ENCODE results near the gene SMIM41.

The SMIM41 gene

GRCh38 chr12:52063082-52063924 lies 16.2 kb upstream of the SMIM41 start:
- no peak for DNase-seq (ENCODE audit: low read depth in 1 of 2, low spot score in 1 of 2)

- DNase-seq (ENCODE audit: low read depth in 1 of 2, low spot score in 1 of 2), result no peak
Observed at GRCh38 chr12:52063981-52064649, 15.4 kb upstream of the SMIM41 start.

- DNase-seq (ENCODE audit: low read depth in 1 of 2, low spot score in 1 of 2), result no peak
Observed at GRCh38 chr12:52066346-52067080, 13.0 kb upstream of the SMIM41 start.

DNA sequence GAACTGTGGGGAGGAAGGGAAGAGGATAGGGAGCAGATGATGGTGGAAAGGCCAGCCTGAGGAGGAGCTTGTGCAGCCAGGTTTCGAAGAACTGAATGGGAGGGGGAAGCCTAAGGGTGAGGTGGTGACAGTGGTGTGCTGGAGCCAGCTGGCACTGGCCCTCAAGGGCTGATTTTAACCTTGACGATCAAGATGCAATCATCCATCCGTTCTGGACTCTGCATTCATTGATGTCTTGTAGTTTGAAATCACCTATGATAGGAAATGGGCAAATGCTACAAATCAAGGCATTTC lies 12.5 kb upstream of the SMIM41 start:
- DNase-seq (ENCODE audit: low read depth in 1 of 2, low spot score in 1 of 2), result no peak

DNA sequence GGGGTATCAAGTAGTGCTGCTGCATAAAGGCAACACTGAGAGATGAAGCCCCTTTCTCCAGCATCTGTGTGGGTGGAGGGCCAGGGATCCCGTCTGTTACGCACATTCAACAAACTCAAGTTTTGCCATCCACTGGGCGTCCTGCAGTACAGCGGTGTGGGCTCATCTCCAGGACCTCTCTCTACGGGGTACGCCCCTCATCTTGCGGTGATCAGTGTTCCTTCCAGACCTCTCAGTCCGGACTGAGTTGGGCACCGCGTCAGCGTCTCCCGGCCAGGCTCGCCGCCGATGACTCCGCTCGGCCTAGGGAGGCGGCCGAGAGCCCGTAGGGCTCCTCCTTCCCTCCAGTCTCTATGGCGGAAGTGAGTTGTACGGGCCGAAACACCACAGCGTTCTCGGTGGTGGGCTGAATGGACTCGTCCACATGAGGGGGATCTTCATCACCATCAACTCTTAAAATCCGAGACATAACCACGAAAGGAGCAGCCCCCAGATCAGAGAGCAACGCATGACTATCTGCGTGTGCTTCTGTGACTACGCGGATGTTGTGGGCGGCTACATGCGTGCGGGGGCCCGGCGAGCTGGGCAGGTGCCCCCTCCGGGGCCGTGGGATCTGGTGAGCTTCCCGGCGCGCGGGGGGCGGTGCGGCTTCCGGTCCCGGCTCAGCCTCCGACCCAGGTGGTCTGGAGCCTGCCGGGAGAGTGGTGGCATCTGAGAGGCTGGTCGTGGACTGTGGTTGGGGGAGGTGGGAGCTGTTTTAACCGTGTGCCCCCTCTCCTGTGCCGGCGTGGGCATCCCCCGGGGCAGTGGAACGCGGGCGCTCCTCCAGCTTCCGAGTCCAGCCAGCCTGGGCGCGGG lies 9.9 kb upstream of the SMIM41 start, which contains the start of gene ATG101:
Gene ATG101 (plus strand): TSS at position 652 of the 858 bp plus-strand sequence. CDS start 3,673 bp downstream, outside the sequence.
- DNase-seq (ENCODE audit: low read depth in 1 of 2, low spot score in 1 of 2), result peak; percentile 70 to 72

DNA sequence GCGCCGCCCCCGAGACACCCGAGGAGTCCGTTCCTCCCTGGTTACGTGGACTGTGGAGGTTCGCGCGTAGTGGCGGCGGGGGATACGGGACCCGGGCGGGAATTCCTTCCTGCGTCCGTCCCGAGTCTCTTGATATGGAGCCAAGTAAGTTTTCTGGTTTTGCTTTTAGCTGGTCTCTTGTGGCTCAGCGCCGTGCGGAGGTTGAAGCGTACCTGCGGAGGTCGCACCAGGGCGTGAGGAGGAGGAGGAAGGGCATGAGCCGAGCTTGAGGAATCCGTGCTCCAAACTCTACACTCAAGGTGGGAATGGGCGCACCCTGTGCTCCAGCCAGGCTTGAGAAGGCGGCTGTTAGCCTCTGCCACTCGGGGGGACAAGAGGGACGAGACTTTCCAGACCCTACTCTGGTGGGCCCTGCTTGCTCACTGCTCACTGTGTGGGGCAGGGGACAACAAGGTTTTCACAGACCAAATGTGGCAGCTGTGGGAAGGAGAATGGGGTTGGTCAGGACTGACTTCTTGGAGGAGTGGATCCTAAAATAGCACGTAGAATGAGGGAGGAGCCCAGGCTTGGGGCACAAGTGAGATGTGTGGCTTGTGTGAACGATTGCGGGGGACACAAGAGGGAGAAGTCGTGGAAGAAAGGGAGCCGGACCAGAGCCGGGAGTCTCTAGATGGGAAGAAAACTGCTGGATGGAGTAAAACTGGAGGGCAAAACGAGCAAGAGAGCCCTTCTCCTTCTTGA lies 9.1 kb upstream of the SMIM41 start:
- no peak for DNase-seq (ENCODE audit: low read depth in 1 of 2, low spot score in 1 of 2)

DNA sequence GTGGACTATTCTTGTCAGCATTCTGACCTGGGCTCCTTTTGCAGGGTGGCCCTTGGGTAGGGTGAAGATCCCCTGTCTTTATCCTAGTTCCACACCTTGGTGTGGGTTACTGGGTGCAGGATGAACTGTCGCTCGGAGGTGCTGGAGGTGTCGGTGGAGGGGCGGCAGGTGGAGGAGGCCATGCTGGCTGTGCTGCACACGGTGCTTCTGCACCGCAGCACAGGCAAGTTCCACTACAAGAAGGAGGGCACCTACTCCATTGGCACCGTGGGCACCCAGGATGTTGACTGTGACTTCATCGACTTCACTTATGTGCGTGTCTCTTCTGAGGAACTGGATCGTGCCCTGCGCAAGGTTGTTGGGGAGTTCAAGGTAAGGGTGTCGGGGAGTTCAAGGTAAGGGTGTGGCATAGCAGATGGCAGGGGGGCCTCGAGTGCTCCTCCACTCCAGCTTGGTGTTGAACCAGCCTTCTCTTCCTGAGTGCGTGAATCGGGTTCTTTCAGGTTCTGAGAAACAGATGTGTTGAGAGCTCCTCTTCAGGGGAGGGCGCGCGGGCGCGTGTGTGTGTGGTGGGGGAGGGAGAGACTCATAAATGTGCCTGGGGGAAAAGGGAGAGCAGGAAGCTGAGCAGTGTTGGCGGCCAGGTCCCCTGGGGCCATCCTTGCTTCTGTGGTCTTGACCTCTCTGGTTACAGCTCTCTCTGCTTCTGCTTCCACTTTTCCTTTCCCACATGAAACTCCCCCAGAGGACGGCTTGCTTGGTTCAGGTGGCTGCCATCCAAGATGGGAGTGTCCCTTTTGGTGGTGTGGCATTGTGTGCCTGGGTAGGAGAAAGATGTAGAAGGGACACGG lies 5.7 kb upstream of the SMIM41 start:
- DNase-seq (ENCODE audit: low read depth in 1 of 2, low spot score in 1 of 2), result no peak

DNA sequence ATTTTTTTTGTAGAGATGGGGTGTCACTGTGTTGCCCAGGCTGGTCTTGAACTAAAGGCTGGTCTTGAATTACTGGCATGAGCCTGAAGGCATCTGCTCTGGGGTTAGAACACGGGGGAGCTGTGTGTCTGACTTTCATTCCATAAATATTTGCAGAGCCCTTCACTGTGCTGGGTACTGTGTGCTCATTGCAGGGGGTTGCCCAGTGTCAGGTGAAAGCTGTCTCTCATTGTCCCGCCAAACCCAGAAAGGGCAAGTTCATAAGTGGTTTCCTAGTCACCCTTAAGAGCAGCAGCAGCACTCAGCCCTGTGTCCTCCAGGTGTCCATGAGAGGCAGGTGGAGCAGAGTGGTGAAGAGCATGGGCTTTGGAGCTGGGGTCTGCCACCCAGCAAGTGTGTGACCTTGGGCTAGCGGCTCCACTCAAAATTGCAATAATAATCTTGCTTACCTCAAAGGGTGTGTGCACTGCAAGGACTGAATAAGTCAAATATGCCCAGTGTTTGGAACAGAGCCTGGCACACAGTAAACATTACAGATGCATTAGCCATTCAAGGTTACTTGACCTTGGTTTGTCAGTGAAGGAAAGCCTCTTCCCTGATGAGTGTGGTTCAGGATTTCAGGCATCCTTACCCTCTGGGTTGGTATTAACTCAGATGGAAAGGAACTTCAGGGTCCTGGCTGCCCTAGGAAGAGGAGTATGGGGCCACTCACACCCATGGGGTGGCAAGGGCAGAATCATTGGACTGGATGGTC lies 4.4 kb upstream of the SMIM41 start:
- no peak for DNase-seq (ENCODE audit: low read depth in 1 of 2, low spot score in 1 of 2)

GRCh38 chr12:52076811-52077210 lies 2.7 kb upstream of the SMIM41 start:
- no peak for DNase-seq (ENCODE audit: low read depth in 1 of 2, low spot score in 1 of 2)

GRCh38 chr12:52078276-52078675 lies 1.2 kb upstream of the SMIM41 start:
- no peak for DNase-seq (ENCODE audit: low read depth in 1 of 2, low spot score in 1 of 2)

DNA sequence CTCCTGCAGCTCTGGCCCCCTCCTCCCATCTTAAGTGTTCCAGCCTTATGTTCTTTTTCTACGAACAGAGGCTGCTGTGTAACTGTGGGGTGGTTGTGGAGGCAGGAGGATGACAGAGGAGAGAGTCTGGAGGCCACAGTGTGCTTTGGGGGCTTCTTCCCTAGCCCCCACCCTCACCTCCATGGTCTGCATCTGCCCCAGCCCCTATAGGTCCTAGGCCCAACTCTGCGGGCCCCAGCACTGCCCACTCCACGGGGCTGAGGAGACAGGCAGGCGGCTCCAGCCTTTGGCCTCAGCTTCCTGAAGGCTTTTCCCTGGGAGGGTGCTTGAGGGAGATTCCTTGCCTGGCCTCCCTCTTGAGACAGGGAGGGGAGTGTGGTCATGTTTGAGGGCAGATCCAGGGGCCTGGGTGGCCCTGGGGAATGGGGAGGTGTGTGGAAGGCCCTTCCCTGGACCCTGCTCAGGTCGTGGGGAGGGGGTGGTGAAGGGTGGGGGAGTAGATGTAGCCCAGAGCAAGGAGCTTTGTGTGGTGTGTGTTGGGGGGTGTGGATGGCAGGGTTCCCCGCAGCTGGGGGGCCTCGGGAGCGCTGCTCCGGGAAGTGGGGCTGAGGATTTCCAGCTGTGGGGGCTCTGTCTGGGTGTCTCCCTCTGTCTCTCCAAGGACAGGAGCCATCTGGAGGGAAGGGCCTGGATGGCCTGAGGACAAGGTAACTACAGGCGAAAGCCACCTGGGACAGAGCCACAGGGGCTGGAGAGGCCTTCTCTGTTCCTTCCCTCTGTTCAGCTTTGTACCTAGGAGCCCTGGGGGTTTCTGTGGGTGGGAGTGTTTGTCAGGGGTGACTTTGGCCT lies 1.1 kb downstream of the SMIM41 start:
- no peak for DNase-seq (ENCODE audit: low read depth in 1 of 2, low spot score in 1 of 2)

DNA sequence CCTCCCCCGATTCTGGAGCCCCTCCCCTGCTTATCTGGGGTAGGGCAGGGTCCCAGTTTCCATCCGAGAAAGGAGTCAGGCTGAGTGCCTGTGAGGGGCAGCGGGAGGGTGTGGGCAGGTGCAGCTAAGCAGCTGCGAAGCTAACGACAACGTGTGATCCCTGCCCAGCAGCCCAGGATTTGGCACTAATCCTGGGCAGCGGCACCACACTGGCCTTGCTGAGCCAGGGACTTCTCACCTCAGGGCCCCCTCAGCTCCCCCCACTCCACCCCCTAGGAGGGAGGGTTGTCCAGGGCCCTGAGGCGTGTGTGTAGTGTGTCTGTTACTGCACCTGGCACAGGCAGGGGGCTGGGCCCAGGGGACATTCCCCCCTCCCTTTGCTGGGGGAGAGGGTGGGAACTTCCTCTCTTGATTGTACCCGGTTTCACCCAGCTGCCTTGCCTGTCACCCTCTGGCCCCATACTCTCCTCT lies 1.8 kb downstream of the SMIM41 start:
- no peak for DNase-seq (ENCODE audit: low read depth in 1 of 2, low spot score in 1 of 2)

GRCh38 chr12:52082026-52082668 lies 2.6 kb downstream of the SMIM41 start:
- DNase-seq (ENCODE audit: low read depth in 1 of 2, low spot score in 1 of 2), result no peak

- DNase-seq (ENCODE audit: low read depth in 1 of 2, low spot score in 1 of 2), result no peak
Observed at GRCh38 chr12:52082669-52082987, 3.1 kb downstream of the SMIM41 start.

DNA sequence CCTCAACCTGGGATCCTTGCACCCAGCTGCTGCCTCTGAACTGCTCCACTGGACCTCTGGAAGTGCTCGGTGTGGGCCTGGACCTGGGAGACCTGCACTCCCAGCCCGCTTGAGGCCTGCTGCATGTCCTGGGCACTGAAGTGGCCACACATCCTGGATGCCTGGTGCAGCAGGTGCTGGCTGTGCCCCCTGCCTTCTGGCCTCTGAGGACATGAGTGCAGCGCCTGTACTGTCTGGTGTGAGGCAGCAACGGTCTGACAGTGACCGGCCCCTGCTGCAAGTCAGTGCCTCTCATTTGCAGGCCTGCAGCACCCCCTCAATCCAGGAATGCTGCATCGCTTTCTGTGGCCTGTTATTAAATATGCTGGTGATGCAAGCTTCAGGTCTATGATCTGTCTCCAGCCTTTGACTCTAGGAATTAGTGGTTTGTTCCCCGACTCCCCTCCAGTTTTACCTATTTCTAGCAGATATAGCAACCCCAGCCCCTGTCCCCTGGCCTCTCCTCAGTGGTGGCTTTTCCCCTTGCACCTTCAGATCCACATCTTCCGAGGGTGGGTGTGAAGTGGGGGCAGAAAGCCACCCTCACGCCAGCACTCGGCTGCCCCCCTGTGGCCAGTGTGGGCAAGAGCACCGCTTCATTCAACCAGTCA lies 3.6 kb downstream of the SMIM41 start:
- DNase-seq (ENCODE audit: low read depth in 1 of 2, low spot score in 1 of 2), result peak; percentile 39 to 53

- DNase-seq (ENCODE audit: low read depth in 1 of 2, low spot score in 1 of 2), result no peak
Observed at GRCh38 chr12:52083638-52083996, 4.1 kb downstream of the SMIM41 start.
